ENCODE measurements around the gene ME1.

The ME1 gene

DNA sequence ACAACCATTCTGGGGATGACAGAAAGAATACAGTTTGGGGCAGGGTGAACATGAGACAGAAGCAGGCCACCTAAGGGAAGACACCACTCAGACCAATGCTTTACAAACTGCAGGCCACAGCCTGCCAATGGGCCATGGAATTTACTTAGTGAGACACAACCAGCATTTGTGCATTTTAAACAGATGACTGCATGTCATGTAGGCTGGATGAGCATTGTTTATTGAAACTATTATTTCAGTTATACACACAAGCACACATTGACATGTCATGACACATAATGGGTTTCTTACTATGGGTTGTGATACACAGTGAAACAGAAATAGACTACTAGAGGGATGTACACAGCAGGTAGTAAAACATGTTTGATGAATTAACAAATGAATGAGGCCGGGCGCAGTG, 245.8 kb downstream of the ME1 start:
- no peak for DNase-seq

DNA sequence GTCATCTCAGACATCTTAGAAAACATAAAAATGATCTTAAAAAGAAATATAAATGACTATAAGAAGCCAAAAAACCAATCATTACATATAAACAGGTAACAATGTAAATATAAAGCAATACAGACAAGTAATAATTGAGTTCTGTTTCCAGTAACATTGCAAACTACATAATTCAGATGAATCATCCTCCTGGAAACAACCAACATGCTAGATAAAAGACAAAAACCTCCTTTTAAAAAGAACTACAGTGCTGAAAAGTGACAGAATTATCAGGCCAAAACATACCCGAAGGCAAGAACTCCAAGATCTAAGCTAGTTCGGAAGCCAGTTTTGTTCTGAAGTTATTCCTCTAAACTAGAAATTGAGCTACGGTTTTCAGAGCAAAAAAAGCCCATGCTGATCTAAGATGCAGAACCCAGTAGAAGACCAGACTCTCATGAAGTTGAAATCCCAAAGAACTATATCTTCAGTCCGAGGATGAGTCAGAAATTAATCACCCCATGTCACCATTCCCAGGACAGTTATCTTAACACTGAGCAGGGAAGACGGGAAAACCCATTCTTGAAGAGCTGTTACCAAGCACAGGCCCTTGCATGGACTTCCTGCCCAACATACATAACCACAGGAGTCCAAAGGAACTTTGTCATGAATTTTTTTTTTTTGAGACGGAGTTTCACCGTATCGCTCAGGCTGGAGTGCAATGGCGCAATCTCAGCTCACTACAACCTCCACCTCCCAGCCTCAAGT, 247.6 kb downstream of the ME1 start:
- DNase-seq = no peak

GRCh38 chr6:83182114-83182513, 248.7 kb downstream of the ME1 start:
- DNase-seq = no peak

- DNase-seq = no peak
Observed at GRCh38 chr6:83180426-83180950, 250.4 kb downstream of the ME1 start.

- DNase-seq = no peak
Observed at GRCh38 chr6:83176246-83176645, 254.6 kb downstream of the ME1 start.

DNA sequence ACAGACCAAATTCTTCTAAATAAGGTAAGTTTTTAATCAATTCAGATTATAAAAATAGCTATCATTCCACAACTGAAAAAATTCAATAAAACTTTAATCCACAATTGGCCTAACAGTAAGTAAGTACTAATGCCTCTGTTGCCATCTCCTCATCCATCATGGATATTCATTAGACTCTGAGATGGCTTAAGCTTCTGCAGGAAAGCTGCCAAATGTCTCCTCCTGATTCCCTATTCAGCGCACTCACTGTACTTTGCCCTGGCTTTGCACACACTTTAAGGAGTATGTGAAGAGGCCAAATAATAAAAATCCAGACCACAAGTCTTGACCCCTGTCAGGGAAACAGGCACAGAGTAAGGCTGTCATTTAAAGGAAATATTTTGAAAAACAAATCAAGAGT, 261.3 kb downstream of the ME1 start:
- DNase-seq = no peak

- no peak for DNase-seq
Observed at GRCh38 chr6:83169106-83169505, 261.7 kb downstream of the ME1 start.

DNA sequence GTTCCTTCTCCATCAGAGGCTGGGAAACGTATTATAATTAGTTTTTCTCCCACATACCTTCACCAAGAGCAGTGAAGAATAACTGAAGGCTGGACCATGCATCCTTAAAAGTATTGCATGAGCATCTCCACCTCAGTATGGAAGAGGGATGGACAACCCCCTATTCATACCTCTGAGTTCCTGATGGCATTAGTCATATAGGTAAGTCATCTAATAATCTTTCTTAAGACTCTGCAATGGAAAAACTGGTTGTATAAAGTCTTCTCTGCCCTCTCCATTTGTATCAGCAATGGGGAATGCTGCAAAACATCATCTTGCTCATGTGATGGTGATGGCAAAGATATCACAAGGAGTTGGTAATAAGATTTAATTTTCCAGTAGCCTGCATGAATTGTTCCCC, 262.3 kb downstream of the ME1 start:
- no peak for DNase-seq

DNA sequence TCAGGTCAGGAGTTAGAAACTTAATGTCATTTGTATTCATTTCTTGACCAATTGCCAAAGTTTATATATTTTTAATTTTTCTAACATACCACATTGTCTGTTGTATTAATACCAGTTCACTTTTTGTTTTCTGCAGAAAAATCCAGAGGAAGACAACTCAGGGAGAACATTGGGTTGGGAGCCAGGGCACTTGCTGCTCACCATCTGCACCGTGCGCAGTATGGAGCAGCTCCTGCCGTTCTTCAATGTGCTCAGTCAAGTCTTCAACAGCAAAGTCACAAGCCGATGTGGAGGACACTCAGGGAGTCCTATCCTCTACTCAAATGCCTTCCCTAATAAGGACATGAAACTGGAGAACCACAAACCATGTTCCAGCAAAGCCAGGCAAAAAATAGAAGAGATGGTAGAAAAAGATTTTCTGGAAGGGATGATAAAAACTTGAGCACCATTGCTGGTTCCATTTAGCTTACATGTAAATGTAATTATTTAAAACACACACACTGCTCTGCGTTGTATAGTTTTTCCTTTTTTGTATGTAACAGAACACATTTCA, 263.0 kb downstream of the ME1 start:
- no peak for DNase-seq
